ENCODE results near the gene UBL3.

The UBL3 gene

GRCh38 chr13:29810145-29810742 lies 40.2 kb downstream of the UBL3 start:
- DNase-seq (ENCODE audit: low read depth in 2 of 2): no peak

DNA sequence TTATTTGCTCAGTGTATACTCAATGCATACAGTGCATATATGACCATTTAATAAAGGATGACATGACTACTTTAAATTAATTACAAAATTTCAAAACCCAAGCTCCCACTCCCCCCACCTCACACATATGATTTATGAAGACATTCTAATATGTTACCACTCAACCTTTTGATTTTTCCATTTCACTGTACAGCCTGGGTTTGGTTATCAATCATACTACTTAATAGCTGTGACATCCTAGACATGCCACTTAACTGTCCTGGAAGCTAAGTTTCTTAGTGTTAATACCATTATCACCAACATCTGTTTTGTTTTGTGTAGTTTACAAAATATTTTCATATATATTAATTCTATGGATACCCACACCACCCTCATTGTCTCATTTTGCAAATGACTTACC lies 42.2 kb downstream of the UBL3 start:
- no peak for DNase-seq (ENCODE audit: low read depth in 2 of 2)

GRCh38 chr13:29805994-29806979 lies 44.1 kb downstream of the UBL3 start:
- DNase-seq (ENCODE audit: low read depth in 2 of 2): no peak

- no peak for DNase-seq (ENCODE audit: low read depth in 2 of 2)
These were observed 47.2 kb downstream of the UBL3 start for GRCh38 chr13:29803221-29803620.

GRCh38 chr13:29802621-29803020 lies 47.8 kb downstream of the UBL3 start:
- no peak for DNase-seq (ENCODE audit: low read depth in 2 of 2)

GRCh38 chr13:29801737-29802305 lies 48.6 kb downstream of the UBL3 start:
- no peak for DNase-seq (ENCODE audit: low read depth in 2 of 2)

DNA sequence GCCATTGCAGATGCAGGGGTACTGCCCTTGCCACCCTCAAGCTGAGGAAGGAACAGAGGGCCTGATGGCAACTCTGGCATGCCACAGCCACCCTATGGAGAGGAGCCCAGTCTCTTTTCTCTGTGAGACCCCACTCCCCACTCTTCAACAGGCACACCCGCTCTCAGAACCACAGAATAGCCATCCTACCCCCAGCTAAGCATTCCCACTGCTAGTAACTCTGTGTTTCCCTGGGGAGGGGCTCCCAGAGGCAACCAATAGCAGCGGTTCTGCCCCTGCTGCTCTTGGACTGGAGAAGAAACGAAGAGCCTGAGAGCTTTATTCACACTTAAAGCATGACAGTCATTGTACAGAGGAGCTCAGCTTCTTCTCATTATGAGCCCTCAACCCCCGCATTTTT lies 49.3 kb downstream of the UBL3 start:
- DNase-seq (ENCODE audit: low read depth in 2 of 2): no peak

GRCh38 chr13:29800687-29801086 lies 49.7 kb downstream of the UBL3 start:
- no peak for DNase-seq (ENCODE audit: low read depth in 2 of 2)

GRCh38 chr13:29799041-29799440 lies 51.4 kb downstream of the UBL3 start:
- DNase-seq (ENCODE audit: low read depth in 2 of 2): no peak

GRCh38 chr13:29791997-29792780 lies 58.2 kb downstream of the UBL3 start:
- DNase-seq (ENCODE audit: low read depth in 2 of 2): no peak

DNA sequence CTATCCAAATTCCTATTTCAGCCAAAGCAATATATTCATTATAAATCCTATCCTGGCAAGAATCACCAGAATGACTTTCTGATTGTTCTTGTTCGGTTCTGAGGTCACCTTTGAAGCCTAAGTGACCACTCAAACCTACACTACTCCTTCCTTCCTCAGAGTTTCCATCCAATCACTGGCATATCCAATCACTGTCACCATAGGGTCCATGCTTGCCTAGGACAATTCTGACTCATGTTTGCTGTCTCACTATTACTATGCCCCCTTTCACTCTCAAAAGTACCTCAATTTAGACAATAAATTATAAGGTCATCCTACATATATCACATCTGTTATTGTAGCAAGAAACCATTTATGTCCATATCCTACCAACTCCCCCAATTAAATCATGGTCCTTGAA lies 58.9 kb downstream of the UBL3 start:
- no peak for DNase-seq (ENCODE audit: low read depth in 2 of 2)

DNA sequence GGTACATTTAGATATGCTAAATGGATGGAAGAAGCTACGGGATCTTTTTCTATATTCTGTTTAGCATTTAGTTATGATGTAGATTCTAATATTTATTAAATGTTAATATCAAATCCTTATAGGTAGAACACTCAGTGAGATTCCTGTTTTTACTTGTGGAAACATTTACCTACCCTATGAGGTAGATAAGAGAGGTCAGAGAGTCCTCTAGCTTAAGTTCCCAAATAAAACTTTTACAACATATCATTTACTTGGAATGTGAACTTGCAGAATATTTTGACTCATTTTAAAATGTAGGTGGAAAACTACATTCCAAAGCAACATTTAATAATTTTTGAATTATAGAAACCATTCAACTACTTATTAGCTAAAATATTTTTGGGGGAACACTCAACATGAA lies 63.7 kb downstream of the UBL3 start:
- DNase-seq (ENCODE audit: low read depth in 2 of 2): no peak

DNA sequence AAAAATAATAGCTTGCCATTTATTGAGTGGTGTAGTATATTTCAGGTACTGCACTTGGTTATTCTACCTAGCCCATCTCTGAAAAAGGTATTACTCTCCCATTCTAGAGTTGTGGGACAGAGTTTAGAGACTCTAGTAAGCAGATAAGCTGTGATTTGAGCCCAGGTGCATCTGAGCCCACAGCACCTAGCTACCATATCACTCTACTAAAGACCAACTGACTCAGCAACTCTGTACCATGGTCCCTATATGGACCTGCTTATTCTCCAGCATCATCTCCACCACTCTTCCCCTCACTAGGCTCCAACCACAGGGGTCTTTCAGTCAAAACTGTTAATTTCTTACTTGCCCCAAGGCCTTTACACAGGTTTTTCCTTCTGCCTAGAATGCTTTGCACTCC lies 64.4 kb downstream of the UBL3 start:
- no peak for DNase-seq (ENCODE audit: low read depth in 2 of 2)

- no peak for DNase-seq (ENCODE audit: low read depth in 2 of 2)
These were observed 67.6 kb downstream of the UBL3 start for GRCh38 chr13:29782798-29783197.

GRCh38 chr13:29774830-29775229 lies 75.6 kb downstream of the UBL3 start:
- no peak for DNase-seq (ENCODE audit: low read depth in 2 of 2)

DNA sequence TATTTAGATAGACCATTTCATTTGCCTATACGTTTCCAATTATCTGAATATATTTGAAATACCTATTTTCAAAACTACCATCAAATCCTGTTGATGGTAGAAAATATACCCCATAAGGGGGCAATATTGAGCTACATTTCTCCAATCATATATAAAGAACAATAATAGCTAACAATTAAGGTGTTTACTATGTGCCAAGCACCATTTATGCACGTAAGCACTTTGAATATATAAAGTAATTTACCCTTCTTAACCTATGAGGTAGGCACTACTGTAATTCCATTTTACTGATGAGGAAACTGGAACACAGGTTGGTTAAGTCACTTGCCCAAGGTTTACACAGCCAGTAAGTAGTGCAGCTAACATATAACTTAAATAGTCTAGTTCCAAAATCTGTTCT lies 79.2 kb downstream of the UBL3 start:
- DNase-seq (ENCODE audit: low read depth in 2 of 2): no peak

DNA sequence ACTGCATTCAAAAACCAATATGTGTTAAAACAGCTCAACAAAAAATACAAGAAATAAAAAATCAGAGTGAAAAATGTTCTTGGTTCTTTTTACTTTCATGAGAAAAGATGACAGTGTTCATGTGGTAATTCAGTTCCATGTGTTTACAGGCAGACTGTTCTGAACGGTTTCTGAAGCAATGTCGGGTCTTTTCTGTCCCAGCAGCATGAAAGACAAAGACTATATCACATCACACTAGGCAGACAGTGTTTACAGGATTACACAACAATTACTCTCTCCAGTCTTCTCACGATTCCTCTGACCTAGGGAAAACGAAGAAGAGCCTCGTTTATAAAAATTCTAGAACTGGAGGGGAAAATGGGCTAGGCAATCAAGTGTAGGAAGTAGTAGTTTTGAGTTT lies 83.4 kb downstream of the UBL3 start:
- no peak for DNase-seq (ENCODE audit: low read depth in 2 of 2)

DNA sequence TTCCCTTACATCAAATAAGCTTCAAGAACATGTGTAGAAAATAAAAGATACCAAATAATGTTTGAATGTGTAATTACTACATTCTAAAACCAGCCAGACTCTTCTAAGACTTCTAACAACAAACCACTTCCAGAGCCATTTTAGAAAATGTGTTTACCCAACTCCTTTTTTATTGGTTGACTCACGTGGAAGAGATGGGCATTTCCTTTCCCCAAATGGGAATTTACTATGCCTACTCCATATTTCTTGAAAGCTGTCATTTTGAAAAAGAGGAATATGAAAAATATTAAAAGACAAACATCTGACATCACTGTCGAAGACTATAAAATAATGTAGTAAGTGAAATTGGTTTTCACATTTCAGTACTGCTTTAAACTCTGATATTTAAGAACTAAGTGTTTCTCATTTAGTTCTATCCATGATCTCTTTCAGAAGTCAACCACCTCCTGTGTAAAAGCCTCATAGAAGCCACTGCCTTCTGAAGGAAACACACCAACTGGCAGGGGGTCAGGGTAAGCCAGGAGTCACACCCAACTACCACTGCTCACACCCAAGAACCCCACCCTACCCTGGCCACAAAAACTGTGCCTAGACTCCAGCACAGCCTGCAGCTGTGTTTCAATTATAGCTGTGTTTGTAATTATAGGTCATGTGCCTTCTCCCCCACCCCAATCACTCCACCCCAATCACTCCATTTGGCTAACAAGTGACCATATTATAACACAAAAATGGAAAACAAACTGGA lies 86.8 kb downstream of the UBL3 start:
- DNase-seq (ENCODE audit: low read depth in 2 of 2): no peak

DNA sequence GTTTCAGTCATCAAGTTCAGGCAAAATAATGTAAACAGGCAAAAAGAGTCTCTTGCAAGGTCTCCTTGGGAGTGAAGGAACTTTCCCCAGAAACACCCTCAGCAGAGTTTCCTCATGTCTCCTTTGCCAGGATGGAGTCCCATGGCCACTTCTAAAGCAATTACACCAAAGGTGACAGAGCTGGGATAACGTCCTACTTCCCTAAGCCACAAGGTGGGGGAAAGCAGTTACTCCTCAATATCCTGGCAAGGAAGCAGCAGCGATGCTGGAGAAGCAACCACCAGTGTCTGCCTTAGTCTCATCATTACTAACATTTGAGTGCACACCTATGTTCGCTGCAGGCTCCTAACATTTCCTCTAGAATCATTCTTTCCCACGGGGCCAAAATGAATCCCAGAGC lies 88.6 kb downstream of the UBL3 start:
- DNase-seq (ENCODE audit: low read depth in 2 of 2): no peak

GRCh38 chr13:29761160-29761559 lies 89.3 kb downstream of the UBL3 start:
- DNase-seq (ENCODE audit: low read depth in 2 of 2): no peak

- DNase-seq (ENCODE audit: low read depth in 2 of 2): no peak
These were observed 89.9 kb downstream of the UBL3 start for GRCh38 chr13:29760544-29760943.

Measured in stimulated activated CD4-positive, alpha-beta T cell treated with anti-CD3 and anti-CD28 coated beads, Interleukin-4, amount 100 ng/mL, for 48 hours (primary cell).